Measurements from ENCODE around the gene CDX1. TPM values are rescaled to one million over a fixed set of nuclear protein-coding genes. Genes with fewer than 3 reads are reported as not detected.

The CDX1 gene
- polyA plus RNA-seq, 1 experiment: 0.97 TPM

DNA sequence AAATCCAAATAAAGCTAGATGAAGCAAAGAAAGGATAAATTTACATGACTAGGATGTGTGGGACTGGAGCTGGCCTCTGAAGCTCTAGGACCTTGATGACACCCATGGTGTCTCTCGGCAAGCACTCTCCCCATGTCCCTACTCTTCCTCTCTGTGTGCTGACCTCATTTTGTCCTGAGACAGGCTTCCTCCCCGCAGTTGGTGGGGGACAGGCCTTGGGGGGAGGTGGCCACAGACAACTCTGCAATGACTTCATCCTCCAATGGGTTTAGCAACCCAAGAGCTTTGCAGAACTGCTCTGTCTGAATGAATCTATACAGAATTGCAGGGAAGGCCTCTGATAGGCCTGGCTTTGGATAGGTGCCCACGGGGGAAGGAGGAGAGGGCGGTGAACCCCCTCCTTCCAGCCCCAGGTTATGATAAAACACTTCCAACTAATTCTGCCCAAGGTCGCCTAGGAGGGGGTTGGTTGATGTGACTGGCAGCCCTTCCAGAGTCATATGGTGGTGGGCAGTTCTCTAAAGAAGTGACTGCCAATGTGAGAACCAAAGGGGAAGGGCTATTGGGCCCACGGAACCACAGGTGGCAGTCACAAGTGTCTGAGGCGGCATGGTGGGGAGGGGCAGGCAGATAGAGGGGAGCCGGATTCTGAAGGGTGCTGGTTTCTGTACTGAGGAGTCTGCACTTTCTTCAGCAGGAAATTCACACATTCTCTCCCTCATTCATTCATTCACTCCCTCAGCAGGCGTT, 29.3 kb downstream of the CDX1 start:
- ChIA-PET POLR2A (no interaction called here), CTCF (interaction anchor here (0.7 to 1.8 kb wide), 3 partner anchors 14 to 23 kb away, joined by 3 to 5 read pairs (median 4); no protein-coding TSS in a partner anchor)
- Histone ChIP-seq H3K36me3 (ENCODE audit: control insufficient read depth, insufficient read depth, low read length) (no peaks in the 10 kb centered on the region), H3K27me3 (ENCODE audit: control insufficient read depth, insufficient read depth, low read length) (peaks cover 15% of the 10 kb centered on the region), H3K4me3 (ENCODE audit: low read depth, low read length) (no peak overlapping the region)
- DNase-seq (ENCODE audit: low read depth): no peak
- TF ChIP-seq, protein P1, sequence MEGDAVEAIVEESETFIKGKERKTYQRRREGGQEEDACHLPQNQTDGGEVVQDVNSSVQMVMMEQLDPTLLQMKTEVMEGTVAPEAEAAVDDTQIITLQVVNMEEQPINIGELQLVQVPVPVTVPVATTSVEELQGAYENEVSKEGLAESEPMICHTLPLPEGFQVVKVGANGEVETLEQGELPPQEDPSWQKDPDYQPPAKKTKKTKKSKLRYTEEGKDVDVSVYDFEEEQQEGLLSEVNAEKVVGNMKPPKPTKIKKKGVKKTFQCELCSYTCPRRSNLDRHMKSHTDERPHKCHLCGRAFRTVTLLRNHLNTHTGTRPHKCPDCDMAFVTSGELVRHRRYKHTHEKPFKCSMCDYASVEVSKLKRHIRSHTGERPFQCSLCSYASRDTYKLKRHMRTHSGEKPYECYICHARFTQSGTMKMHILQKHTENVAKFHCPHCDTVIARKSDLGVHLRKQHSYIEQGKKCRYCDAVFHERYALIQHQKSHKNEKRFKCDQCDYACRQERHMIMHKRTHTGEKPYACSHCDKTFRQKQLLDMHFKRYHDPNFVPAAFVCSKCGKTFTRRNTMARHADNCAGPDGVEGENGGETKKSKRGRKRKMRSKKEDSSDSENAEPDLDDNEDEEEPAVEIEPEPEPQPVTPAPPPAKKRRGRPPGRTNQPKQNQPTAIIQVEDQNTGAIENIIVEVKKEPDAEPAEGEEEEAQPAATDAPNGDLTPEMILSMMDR (IDR thresholded peaks at IDR 0.05; ENCODE audit: insufficient read depth, low read depth, low read length): no peak

DNA sequence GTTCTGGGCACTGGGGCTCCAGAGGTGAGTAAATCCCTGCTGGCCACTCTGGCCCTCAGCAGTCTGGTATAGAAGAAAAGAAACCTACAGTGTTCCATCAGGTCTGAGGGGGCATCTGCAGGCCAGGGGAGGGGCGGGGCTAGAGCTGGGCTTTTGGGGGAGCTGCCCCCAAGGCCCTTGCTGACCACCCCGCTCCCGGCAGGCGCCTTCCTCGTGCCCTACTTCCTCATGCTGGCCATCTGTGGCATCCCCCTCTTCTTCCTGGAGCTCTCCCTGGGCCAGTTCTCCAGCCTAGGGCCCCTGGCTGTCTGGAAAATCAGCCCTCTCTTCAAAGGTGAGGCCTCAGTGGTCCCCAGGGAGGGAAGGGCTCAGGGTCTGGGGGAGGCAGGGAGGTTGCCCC, 29.9 kb downstream of the CDX1 start:
- peaks cover 15% of the 10 kb centered on the region for H3K27me3 ChIP-seq (ENCODE audit: control insufficient read depth, insufficient read depth, low read length)
- ChIA-PET POLR2A (no interaction called here), CTCF (interaction anchor here (1.3 kb wide), 1 partner anchor 23 kb away, joined by 5 read pairs; no protein-coding TSS in a partner anchor)
- H3K36me3 ChIP-seq (ENCODE audit: control insufficient read depth, insufficient read depth, low read length): no peaks in the 10 kb centered on the region
- no peak for DNase-seq (ENCODE audit: low read depth)
- TF ChIP-seq, protein P1 (IDR thresholded peaks at IDR 0.05; ENCODE audit: insufficient read depth, low read depth, low read length): no peak
- H3K4me3 ChIP-seq (ENCODE audit: low read depth, low read length): no peak overlapping the region

DNA sequence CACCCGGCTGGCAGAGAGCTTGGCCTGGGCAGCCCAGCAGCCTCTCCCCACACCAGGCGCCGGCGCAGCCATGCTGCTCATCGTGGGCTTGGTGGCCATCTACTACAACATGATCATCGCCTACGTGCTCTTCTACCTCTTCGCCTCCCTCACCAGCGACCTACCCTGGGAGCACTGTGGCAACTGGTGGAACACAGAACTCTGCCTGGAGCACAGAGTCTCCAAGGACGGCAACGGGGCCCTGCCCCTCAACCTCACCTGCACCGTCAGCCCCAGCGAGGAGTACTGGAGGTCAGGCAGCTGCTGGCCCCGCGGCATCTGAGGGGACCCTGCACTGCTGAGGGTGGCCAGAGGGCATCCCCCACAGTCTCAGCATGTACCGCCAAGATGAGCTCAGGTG, 30.4 kb downstream of the CDX1 start:
- no peak overlapping the region for H3K4me3 ChIP-seq (ENCODE audit: low read depth, low read length)
- DNase-seq (ENCODE audit: low read depth): no peak
- peaks cover 13% of the 10 kb centered on the region for H3K27me3 ChIP-seq (ENCODE audit: control insufficient read depth, insufficient read depth, low read length)
- no peaks in the 10 kb centered on the region for H3K36me3 ChIP-seq (ENCODE audit: control insufficient read depth, insufficient read depth, low read length)
- ChIA-PET CTCF (interaction anchor here (0.6 to 1.3 kb wide), 3 partner anchors 19 to 928 kb away, joined by 3 to 5 read pairs (median 3); no protein-coding TSS in a partner anchor), POLR2A (no interaction called here)
- TF ChIP-seq, protein P1 (IDR thresholded peaks at IDR 0.05; ENCODE audit: insufficient read depth, low read depth, low read length): no peak

DNA sequence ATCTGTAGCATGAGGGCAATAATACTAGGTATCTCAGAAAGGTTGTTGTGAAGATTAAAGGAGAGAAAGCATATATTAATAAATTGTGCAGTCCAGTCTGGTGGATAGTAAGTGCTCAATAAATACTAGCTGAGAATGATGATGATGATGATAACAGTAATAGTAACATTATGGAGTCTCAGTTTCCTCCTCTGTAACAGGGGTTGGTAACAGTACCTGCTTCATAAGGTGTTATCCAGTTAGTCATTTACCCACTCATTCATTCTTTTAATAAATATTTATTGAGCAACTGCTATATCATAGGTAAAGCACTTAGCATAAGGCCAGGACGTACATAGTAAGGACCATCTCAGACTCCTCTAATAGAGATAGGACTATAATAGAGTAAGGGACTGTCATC, 30.9 kb downstream of the CDX1 start:
- Histone ChIP-seq H3K36me3 (ENCODE audit: control insufficient read depth, insufficient read depth, low read length) (no peaks in the 10 kb centered on the region), H3K27me3 (ENCODE audit: control insufficient read depth, insufficient read depth, low read length) (peaks cover 10% of the 10 kb centered on the region), H3K4me3 (ENCODE audit: low read depth, low read length) (no peak overlapping the region)
- no peak for DNase-seq (ENCODE audit: low read depth)
- POLR2A ChIA-PET: no interaction called here
- CTCF ChIA-PET: interaction anchor here (0.6 to 1.3 kb wide), 3 partner anchors 20 to 928 kb away, joined by 3 to 5 read pairs (median 3); no protein-coding TSS in a partner anchor
- TF ChIP-seq, protein P1 (IDR thresholded peaks at IDR 0.05; ENCODE audit: insufficient read depth, low read depth, low read length): no peak

DNA sequence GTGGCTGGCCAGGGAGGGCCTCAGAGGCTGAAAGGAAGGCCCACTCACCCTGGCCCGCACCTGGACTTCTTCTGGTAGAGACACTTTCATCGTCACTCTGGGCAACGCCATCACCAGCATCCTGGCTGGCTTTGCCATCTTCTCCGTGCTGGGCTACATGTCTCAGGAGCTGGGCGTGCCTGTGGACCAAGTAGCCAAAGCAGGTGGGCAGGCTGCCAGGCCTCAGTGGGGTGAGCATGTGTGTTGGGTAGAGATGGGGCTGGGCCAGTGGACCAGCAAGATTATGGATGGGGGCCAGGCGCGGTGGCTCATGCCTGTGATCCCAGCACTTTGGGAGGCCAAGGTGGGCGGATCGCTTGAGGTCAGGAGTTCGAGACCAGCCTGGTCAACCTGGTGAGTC, 35.9 kb downstream of the CDX1 start:
- ChIA-PET POLR2A (no interaction called here), CTCF (interaction anchor here (1.5 kb wide), 1 partner anchor 27 kb away, joined by 3 read pairs; no protein-coding TSS in a partner anchor)
- no peak overlapping the region for H3K4me3 ChIP-seq (ENCODE audit: low read depth, low read length)
- no peak for DNase-seq (ENCODE audit: low read depth)
- H3K27me3 ChIP-seq (ENCODE audit: control insufficient read depth, insufficient read depth, low read length): peaks cover 7% of the 10 kb centered on the region; the same call in 1 of the 2 replicates
- TF ChIP-seq, protein P1 (IDR thresholded peaks at IDR 0.05; ENCODE audit: insufficient read depth, low read depth, low read length): no peak
- H3K36me3 ChIP-seq (ENCODE audit: control insufficient read depth, insufficient read depth, low read length): no peaks in the 10 kb centered on the region
